ENCODE results near the gene ETFA. TPM values are rescaled to one million over a fixed set of nuclear protein-coding genes. Genes with fewer than 3 reads are reported as not detected.
A peak's percentile ranks its signal among the peaks of the same experiment; 100 is the strongest.

Gene ETFA
- total RNA-seq, 1 donor from 2014 or later: 129 TPM

- peaks cover 24 to 45% (median 36%) of the 10 kb centered on the region in 3 donors for H3K4me1 ChIP-seq (ENCODE audit: control insufficient read depth in 3 of 3, insufficient read depth in 3 of 3, low read length in 3 of 3)
- H3K27ac ChIP-seq (ENCODE audit: low read depth, low read length): no peak overlapping the region
- no peaks in the 10 kb centered on the region for H3K9me3 ChIP-seq (ENCODE audit: control insufficient read depth in 3 of 3, low read length in 3 of 3)
- no peak overlapping the region for H3K4me3 ChIP-seq (ENCODE audit: low read length in 3 of 3)
- peaks cover 0 to 2% (median 0%) of the 10 kb centered on the region in 3 donors for H3K36me3 ChIP-seq (ENCODE audit: control insufficient read depth in 3 of 3, insufficient read depth in 3 of 3, low read length in 3 of 3)
- H3K9ac ChIP-seq (ENCODE audit: low read depth in 1 of 3, low read length in 3 of 3): peak overlapping the region in 1 of 3 donors; percentile 40
- H3K27me3 ChIP-seq (ENCODE audit: control insufficient read depth in 3 of 3, insufficient read depth in 3 of 3, low read length in 3 of 3): peaks cover 4 to 16% (median 7%) of the 10 kb centered on the region in 3 donors
These were observed 119.6 kb downstream of the ETFA start for GRCh38 chr15:76191539-76192244.

- Histone ChIP-seq H3K36me3 (ENCODE audit: control insufficient read depth in 3 of 3, insufficient read depth in 3 of 3, low read length in 3 of 3) (peaks cover 0 to 2% (median 0%) of the 10 kb centered on the region in 3 donors), H3K4me3 (ENCODE audit: low read length in 3 of 3) (peak overlapping the region in 1 of 3 donors; percentile 35)
These were observed 120.3 kb downstream of the ETFA start for GRCh38 chr15:76190751-76191538.

GRCh38 chr15:76190070-76190564, 121.2 kb downstream of the ETFA start:
- Histone ChIP-seq H3K9ac (ENCODE audit: low read depth in 1 of 3, low read length in 3 of 3) (peak overlapping the region in 1 of 3 donors; percentile 48), H3K4me3 (ENCODE audit: low read length in 3 of 3) (no peak overlapping the region), H3K27me3 (ENCODE audit: control insufficient read depth in 3 of 3, insufficient read depth in 3 of 3, low read length in 3 of 3) (peaks cover 4 to 20% (median 7%) of the 10 kb centered on the region in 3 donors)

More at GRCh38 chr15:76190751-76191538, 120.3 kb downstream of the ETFA start:
- Histone ChIP-seq H3K9me3 (ENCODE audit: control insufficient read depth in 3 of 3, low read length in 3 of 3) (no peaks in the 10 kb centered on the region), H3K27me3 (ENCODE audit: control insufficient read depth in 3 of 3, insufficient read depth in 3 of 3, low read length in 3 of 3) (peaks cover 4 to 19% (median 7%) of the 10 kb centered on the region in 3 donors), H3K9ac (ENCODE audit: low read depth in 1 of 3, low read length in 3 of 3) (peak overlapping the region in 2 of 3 donors; percentile 48 to 54), H3K27ac (ENCODE audit: low read depth, low read length) (no peak overlapping the region), H3K4me1 (ENCODE audit: control insufficient read depth in 3 of 3, insufficient read depth in 3 of 3, low read length in 3 of 3) (peaks cover 17 to 45% (median 32%) of the 10 kb centered on the region in 3 donors)

GRCh38 chr15:76189106-76189505, 122.2 kb downstream of the ETFA start:
- Histone ChIP-seq H3K9me3 (ENCODE audit: control insufficient read depth in 3 of 3, low read length in 3 of 3) (no peaks in the 10 kb centered on the region), H3K27me3 (ENCODE audit: control insufficient read depth in 3 of 3, insufficient read depth in 3 of 3, low read length in 3 of 3) (peaks cover 4 to 20% (median 7%) of the 10 kb centered on the region in 3 donors), H3K9ac (ENCODE audit: low read depth in 1 of 3, low read length in 3 of 3) (no peak overlapping the region), H3K4me3 (ENCODE audit: low read length in 3 of 3) (no peak overlapping the region), H3K36me3 (ENCODE audit: control insufficient read depth in 3 of 3, insufficient read depth in 3 of 3, low read length in 3 of 3) (peaks cover 0 to 2% (median 0%) of the 10 kb centered on the region in 3 donors), H3K4me1 (ENCODE audit: control insufficient read depth in 3 of 3, insufficient read depth in 3 of 3, low read length in 3 of 3) (peaks cover 10 to 33% (median 25%) of the 10 kb centered on the region in 3 donors), H3K27ac (ENCODE audit: low read depth, low read length) (no peak overlapping the region)

More at GRCh38 chr15:76190070-76190564, 121.2 kb downstream of the ETFA start:
- Histone ChIP-seq H3K4me1 (ENCODE audit: control insufficient read depth in 3 of 3, insufficient read depth in 3 of 3, low read length in 3 of 3) (peaks cover 10 to 42% (median 28%) of the 10 kb centered on the region in 3 donors), H3K27ac (ENCODE audit: low read depth, low read length) (no peak overlapping the region), H3K9me3 (ENCODE audit: control insufficient read depth in 3 of 3, low read length in 3 of 3) (no peaks in the 10 kb centered on the region), H3K36me3 (ENCODE audit: control insufficient read depth in 3 of 3, insufficient read depth in 3 of 3, low read length in 3 of 3) (peaks cover 0 to 2% (median 0%) of the 10 kb centered on the region in 3 donors)

- Histone ChIP-seq H3K36me3 (ENCODE audit: control insufficient read depth in 3 of 3, insufficient read depth in 3 of 3, low read length in 3 of 3) (no peaks in the 10 kb centered on the region), H3K9ac (ENCODE audit: low read depth in 1 of 3, low read length in 3 of 3) (no peak overlapping the region), H3K4me1 (ENCODE audit: control insufficient read depth in 3 of 3, insufficient read depth in 3 of 3, low read length in 3 of 3) (peaks cover 13 to 41% (median 23%) of the 10 kb centered on the region in 3 donors), H3K27ac (ENCODE audit: low read depth, low read length) (no peak overlapping the region), H3K9me3 (ENCODE audit: control insufficient read depth in 3 of 3, low read length in 3 of 3) (no peaks in the 10 kb centered on the region), H3K4me3 (ENCODE audit: low read length in 3 of 3) (no peak overlapping the region), H3K27me3 (ENCODE audit: control insufficient read depth in 3 of 3, insufficient read depth in 3 of 3, low read length in 3 of 3) (peaks cover 4 to 17% (median 7%) of the 10 kb centered on the region in 3 donors)
These were observed 124.1 kb downstream of the ETFA start for GRCh38 chr15:76187163-76187562.

GRCh38 chr15:76185716-76186115, 125.6 kb downstream of the ETFA start:
- peaks cover 4 to 11% (median 7%) of the 10 kb centered on the region in 3 donors for H3K27me3 ChIP-seq (ENCODE audit: control insufficient read depth in 3 of 3, insufficient read depth in 3 of 3, low read length in 3 of 3)
- no peak overlapping the region for H3K27ac ChIP-seq (ENCODE audit: low read depth, low read length)
- no peaks in the 10 kb centered on the region for H3K9me3 ChIP-seq (ENCODE audit: control insufficient read depth in 3 of 3, low read length in 3 of 3)
- H3K4me3 ChIP-seq (ENCODE audit: low read length in 3 of 3): no peak overlapping the region
- peaks cover 6 to 38% (median 14%) of the 10 kb centered on the region in 3 donors for H3K4me1 ChIP-seq (ENCODE audit: control insufficient read depth in 3 of 3, insufficient read depth in 3 of 3, low read length in 3 of 3)
- no peaks in the 10 kb centered on the region for H3K36me3 ChIP-seq (ENCODE audit: control insufficient read depth in 3 of 3, insufficient read depth in 3 of 3, low read length in 3 of 3)
- H3K9ac ChIP-seq (ENCODE audit: low read depth in 1 of 3, low read length in 3 of 3): no peak overlapping the region

GRCh38 chr15:76184650-76185035, 126.6 kb downstream of the ETFA start:
- Histone ChIP-seq H3K9me3 (ENCODE audit: control insufficient read depth in 3 of 3, low read length in 3 of 3) (no peaks in the 10 kb centered on the region), H3K27me3 (ENCODE audit: control insufficient read depth in 3 of 3, insufficient read depth in 3 of 3, low read length in 3 of 3) (peaks cover 0 to 9% (median 1%) of the 10 kb centered on the region in 3 donors), H3K27ac (ENCODE audit: low read depth, low read length) (no peak overlapping the region), H3K4me1 (ENCODE audit: control insufficient read depth in 3 of 3, insufficient read depth in 3 of 3, low read length in 3 of 3) (peaks cover 3 to 31% (median 10%) of the 10 kb centered on the region in 3 donors), H3K4me3 (ENCODE audit: low read length in 3 of 3) (no peak overlapping the region), H3K36me3 (ENCODE audit: control insufficient read depth in 3 of 3, insufficient read depth in 3 of 3, low read length in 3 of 3) (no peaks in the 10 kb centered on the region), H3K9ac (ENCODE audit: low read depth in 1 of 3, low read length in 3 of 3) (no peak overlapping the region)

- Histone ChIP-seq H3K4me1 (ENCODE audit: control insufficient read depth in 3 of 3, insufficient read depth in 3 of 3, low read length in 3 of 3) (peaks cover 3 to 31% (median 10%) of the 10 kb centered on the region in 3 donors), H3K9ac (ENCODE audit: low read depth in 1 of 3, low read length in 3 of 3) (no peak overlapping the region), H3K9me3 (ENCODE audit: control insufficient read depth in 3 of 3, low read length in 3 of 3) (no peaks in the 10 kb centered on the region), H3K27ac (ENCODE audit: low read depth, low read length) (no peak overlapping the region), H3K4me3 (ENCODE audit: low read length in 3 of 3) (no peak overlapping the region), H3K27me3 (ENCODE audit: control insufficient read depth in 3 of 3, insufficient read depth in 3 of 3, low read length in 3 of 3) (peaks cover 0 to 4% (median 0%) of the 10 kb centered on the region in 3 donors), H3K36me3 (ENCODE audit: control insufficient read depth in 3 of 3, insufficient read depth in 3 of 3, low read length in 3 of 3) (no peaks in the 10 kb centered on the region)
These were observed 127.2 kb downstream of the ETFA start for GRCh38 chr15:76183930-76184649.

- no peaks in the 10 kb centered on the region for H3K9me3 ChIP-seq (ENCODE audit: control insufficient read depth in 3 of 3, low read length in 3 of 3)
- H3K4me1 ChIP-seq (ENCODE audit: control insufficient read depth in 3 of 3, insufficient read depth in 3 of 3, low read length in 3 of 3): peaks cover 22 to 51% (median 30%) of the 10 kb centered on the region in 3 donors
- no peak overlapping the region for H3K4me3 ChIP-seq (ENCODE audit: low read length in 3 of 3)
- H3K36me3 ChIP-seq (ENCODE audit: control insufficient read depth in 3 of 3, insufficient read depth in 3 of 3, low read length in 3 of 3): no peaks in the 10 kb centered on the region
- peak overlapping the region; percentile 61 for H3K27ac ChIP-seq (ENCODE audit: low read depth, low read length)
- H3K27me3 ChIP-seq (ENCODE audit: control insufficient read depth in 3 of 3, insufficient read depth in 3 of 3, low read length in 3 of 3): peaks cover 2 to 6% (median 4%) of the 10 kb centered on the region in 3 donors
- H3K9ac ChIP-seq (ENCODE audit: low read depth in 1 of 3, low read length in 3 of 3): no peak overlapping the region
These were observed 129.6 kb downstream of the ETFA start for GRCh38 chr15:76181705-76182107.
